Pancreas (tissue), 10 donors: ENCODE measurements around the gene ATP9B. TPM values are rescaled to one million over a fixed set of nuclear protein-coding genes. Genes with fewer than 3 reads are reported as not detected.

ENCODE experiments used
- ATAC-seq, 4 donors: fragments of 200-7000 bp; cut with Tn5 transposase; one replicate each; pipeline versions ENCODE4 v1.8.0 to v1.9.1; 2020; ENCODE audit warnings: mild to moderate bottlenecking in 4 of 4, moderate library complexity in 4 of 4
- DNase-seq, 6 donors: peaks; one replicate each; pipeline ENCODE4 v3.0.0-alpha.2; 2020
- FAIRE-seq: peaks from 2 replicates; lab custom pipeline; 2012; peaks lifted over from hg19 to GRCh38; lab: Jason Lieb, UNC
- H3K27ac ChIP-seq, 4 donors: fragments of 200-600 bp; sonication (generic); 1 replicate in 3 of 4; 2 replicates in 1 of 4; pipeline versions ENCODE4 v1.5.0 to v1.8.0; 2020
- H3K27me3 ChIP-seq, 4 donors: fragments of 200-600 bp; one replicate each; pipeline ENCODE4 v1.8.0; 2021
- H3K36me3 ChIP-seq, 3 donors: fragments of 200-600 bp; sonication (generic) in 1 of 3; one replicate each; pipeline versions ENCODE4 v1.5.0 to v1.8.0; 2020 to 2021
- H3K4me1 ChIP-seq, 3 donors: fragments of 200-600 bp; one replicate each; pipeline ENCODE4 v1.8.0; 2021
- H3K4me3 ChIP-seq, 4 donors: fragments of 200-600 bp; sonication (generic) in 2 of 4; one replicate each; pipeline versions ENCODE4 v1.5.0 to v1.8.0; 2020 to 2021
- H3K9me3 ChIP-seq, 4 donors: fragments of 200-600 bp; one replicate each; pipeline ENCODE4 v1.8.0; 2021
- WGBS, 2 donors: extraction: QIAGEN DNeasy Blood & Tissue Kit; methylation state at CpG; one replicate each; pipeline ENCODE4 v1.1.7; 2013; 5-methylcytosine and 5-hydroxymethylcytosine counted together
- intact Hi-C, 3 donors: fragments of 100-400 bp; cut with DNase I; formaldehyde crosslinking; loops; one replicate each; pipeline versions ENCODE4 v1.11.1 to v1.14.2; 2022
- polyA plus RNA-seq, 2 donors: library from polyadenylated mRNA; stranded (reverse); fragments of 200-250 nt; gene quantifications; one replicate each; pipeline ENCODE4 v1.2.3, GENCODE V29; 2013
- total RNA-seq, 6 donors: library from RNA; stranded (reverse); fragmentation: NEBNext Ultra II Directional in 4 of 6; extraction: Animal tissue kit (Norgen Biotek cat#: 25700) in 4 of 6; gene quantifications; one replicate each; pipeline versions ENCODE4 v1.2.1 to v1.2.4, GENCODE V29; 2021 to 2023
- TF ChIP-seq, protein P1 (sequence below), 4 donors: fragments of 200-600 bp; sonication (generic) in 3 of 4; IDR thresholded peaks; one replicate each; pipeline versions ENCODE4 v1.5.0 to v1.8.0; 2021; ENCODE audit warnings: antibody characterized with exemption in 4 of 4
- donor health status: healthy with polysubstance abuse.
- donor health status: DM: no; HTN: no; CAD: no; lungs with moderate emphysema.
- donor health status: DM: no; HTN: no; CAD: no.
- donor health status: control.
- donor health status: control.
- donor health status: Bipolar disorder and iron deficiency.
- donor health status: DM: yes; HTN: yes; CAD: no.
- donor health status: DM: no; HTN: no; CAD: no.
- donor health status: DM: no; HTN: no; CAD: no.
- donor health status: DM: yes; HTN: yes; CAD: no.

ATP9B gene
- total and polyA plus RNA-seq, 8 donors, result 10.2 to 19.0 (median 15.5) TPM

DNA sequence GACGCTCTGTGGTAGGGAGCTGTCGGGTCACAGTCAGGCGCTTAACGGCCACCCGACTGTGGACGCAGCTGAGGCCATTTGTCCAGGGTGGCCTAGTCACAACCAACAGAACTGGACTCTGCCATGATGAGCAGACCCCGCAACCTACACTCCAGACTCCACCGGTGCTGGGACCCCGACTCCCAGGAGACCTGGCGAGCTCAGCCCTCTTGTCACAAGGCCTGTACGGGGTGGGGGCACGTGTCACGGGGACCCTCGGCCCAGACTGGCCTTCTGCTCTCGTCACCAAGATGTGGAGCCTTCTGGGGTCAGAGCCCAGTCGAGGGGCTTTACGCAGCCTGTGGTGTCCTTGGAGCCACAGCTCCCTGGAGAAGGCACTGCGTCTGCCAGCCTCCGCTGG, 349.0 kb downstream of the ATP9B start:
- Histone ChIP-seq H3K4me1 (no peaks in the 10 kb centered on the region), H3K27ac (no peak overlapping the region), H3K36me3 (no peaks in the 10 kb centered on the region), H3K4me3 (no peak overlapping the region), H3K27me3 (no peaks in the 10 kb centered on the region), H3K9me3 (no peaks in the 10 kb centered on the region)
- intact Hi-C loops, result no loop called here
- TF ChIP-seq, protein P1, sequence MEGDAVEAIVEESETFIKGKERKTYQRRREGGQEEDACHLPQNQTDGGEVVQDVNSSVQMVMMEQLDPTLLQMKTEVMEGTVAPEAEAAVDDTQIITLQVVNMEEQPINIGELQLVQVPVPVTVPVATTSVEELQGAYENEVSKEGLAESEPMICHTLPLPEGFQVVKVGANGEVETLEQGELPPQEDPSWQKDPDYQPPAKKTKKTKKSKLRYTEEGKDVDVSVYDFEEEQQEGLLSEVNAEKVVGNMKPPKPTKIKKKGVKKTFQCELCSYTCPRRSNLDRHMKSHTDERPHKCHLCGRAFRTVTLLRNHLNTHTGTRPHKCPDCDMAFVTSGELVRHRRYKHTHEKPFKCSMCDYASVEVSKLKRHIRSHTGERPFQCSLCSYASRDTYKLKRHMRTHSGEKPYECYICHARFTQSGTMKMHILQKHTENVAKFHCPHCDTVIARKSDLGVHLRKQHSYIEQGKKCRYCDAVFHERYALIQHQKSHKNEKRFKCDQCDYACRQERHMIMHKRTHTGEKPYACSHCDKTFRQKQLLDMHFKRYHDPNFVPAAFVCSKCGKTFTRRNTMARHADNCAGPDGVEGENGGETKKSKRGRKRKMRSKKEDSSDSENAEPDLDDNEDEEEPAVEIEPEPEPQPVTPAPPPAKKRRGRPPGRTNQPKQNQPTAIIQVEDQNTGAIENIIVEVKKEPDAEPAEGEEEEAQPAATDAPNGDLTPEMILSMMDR (IDR thresholded peaks at IDR 0.05), result no peak
- FAIRE-seq (no peak), DNase-seq (peak in 1 of 6 donors; percentile 61), ATAC-seq (no peak)
- 91 to 92% methylated on average over 19 of the region's 19 CpGs for WGBS, 2 donors

DNA sequence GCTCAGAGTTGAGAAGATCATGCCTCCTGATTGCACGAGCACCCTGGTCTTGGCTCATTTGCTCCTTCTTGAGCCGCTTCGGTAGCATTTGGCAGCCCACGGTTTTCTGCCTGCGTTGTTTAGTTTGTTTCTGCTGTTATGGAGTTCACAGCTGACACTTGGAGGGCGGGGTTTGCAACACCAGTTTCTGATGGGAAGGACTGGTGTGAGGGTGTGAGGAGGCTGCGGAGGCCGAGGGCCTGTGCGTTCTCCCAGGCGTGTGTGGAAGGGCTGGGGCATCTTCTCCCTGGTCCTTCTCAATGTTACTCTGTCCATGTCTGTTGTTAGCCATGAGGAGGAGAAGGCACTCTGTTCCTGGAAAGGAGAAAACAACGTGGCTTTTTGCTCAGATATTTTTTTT, 349.4 kb downstream of the ATP9B start:
- no peak for ATAC-seq

DNA sequence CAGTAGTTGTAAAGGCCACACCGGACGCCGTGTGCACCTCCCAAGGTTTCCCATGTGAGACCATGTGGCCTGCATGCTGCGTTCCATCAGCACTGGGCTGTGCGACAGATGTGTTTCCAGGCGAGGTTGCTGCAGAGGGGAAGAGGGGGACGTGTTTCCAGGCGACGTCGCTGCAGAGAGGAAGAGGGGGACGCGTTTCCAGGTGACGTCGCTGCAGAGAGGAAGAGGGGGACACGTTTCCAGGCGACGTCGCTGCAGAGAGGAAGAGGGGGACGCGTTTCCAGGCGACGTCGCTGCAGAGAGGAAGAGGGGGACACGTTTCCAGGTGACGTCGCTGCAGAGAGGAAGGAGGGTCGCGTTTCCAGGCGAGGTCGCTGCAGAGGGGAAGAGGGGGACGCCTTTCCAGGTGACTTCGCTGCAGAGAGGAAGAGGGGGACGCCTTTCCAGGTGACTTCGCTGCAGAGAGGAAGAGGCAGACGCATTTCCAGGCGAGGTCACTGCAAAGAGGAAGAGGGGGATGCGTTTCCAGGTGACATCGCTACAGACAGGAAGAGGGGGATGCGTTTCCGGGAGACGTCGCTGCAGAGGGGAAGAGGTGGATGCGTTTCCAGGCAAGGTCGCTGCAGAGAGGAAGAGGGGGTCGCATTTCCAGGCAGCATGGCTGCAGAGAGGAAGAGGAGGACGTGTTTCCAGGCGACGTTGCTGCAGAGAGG, 351.0 kb downstream of the ATP9B start:
- 88% methylated on average over 48 of the region's 48 CpGs for WGBS, 2 donors
- Histone ChIP-seq H3K4me3 (no peak overlapping the region), H3K36me3 (no peaks in the 10 kb centered on the region), H3K27ac (no peak overlapping the region), H3K9me3 (no peaks in the 10 kb centered on the region), H3K4me1 (no peaks in the 10 kb centered on the region), H3K27me3 (no peaks in the 10 kb centered on the region)
- intact Hi-C loops, result no loop called here
- FAIRE-seq (no peak), DNase-seq (peak in 1 of 6 donors; percentile 21), ATAC-seq (no peak)
- TF ChIP-seq, protein P1 (IDR thresholded peaks at IDR 0.05), result no peak

More for the DNA sequence above, 349.4 kb downstream of the ATP9B start:
- no peaks in the 10 kb centered on the region for H3K9me3 ChIP-seq
- no peak overlapping the region for H3K27ac ChIP-seq
- 83 to 92% methylated on average over 11 of the region's 11 CpGs for WGBS, 2 donors
- no peaks in the 10 kb centered on the region for H3K4me1 ChIP-seq
- FAIRE-seq (no peak), DNase-seq (no peak)
- no peak overlapping the region for H3K4me3 ChIP-seq
- TF ChIP-seq, protein P1 (IDR thresholded peaks at IDR 0.05), result no peak
- no peaks in the 10 kb centered on the region for H3K36me3 ChIP-seq
- intact Hi-C loops, result no loop called here
- no peaks in the 10 kb centered on the region for H3K27me3 ChIP-seq

DNA sequence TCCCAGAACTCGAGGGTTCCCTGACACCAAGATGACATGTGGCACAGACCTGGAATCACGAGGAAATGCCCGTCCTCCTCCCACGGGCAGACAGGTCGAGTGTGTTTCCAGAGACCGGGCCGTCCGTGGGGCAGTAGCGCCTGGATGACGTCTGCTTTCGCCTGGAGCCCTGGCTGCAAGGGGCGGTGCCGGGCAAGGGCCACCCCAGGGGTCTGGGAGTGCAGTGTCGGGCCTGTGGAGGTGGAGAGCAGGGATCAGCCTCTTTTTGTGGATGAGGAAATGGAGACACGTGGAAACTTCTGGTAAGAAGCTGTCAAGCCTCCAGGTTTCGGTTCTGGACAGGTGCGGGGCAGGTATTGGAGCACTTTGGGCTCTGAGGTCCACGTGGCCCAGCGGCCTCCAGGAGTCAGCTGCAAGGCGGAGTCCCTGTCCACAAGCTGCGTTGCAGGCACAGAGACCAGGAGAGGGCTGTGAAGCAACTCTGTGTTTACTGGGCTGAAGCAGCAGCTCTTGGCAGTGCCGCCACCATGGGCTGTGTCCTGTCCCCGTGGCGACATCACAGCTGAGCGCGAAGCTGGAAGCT, 352.2 kb downstream of the ATP9B start:
- intact Hi-C loops, result no loop called here
- Histone ChIP-seq H3K36me3 (no peaks in the 10 kb centered on the region), H3K27ac (no peak overlapping the region), H3K27me3 (no peaks in the 10 kb centered on the region), H3K9me3 (no peaks in the 10 kb centered on the region), H3K4me1 (no peaks in the 10 kb centered on the region), H3K4me3 (no peak overlapping the region)
- TF ChIP-seq, protein P1 (IDR thresholded peaks at IDR 0.05), result no peak
- 87 to 92% methylated on average over 26 of the region's 26 CpGs for WGBS, 2 donors
- DNase-seq (peak in 1 of 6 donors; percentile 57), FAIRE-seq (no peak), ATAC-seq (no peak)
